ENCODE measurements around the gene RAMP3. TPM values are rescaled to one million over a fixed set of nuclear protein-coding genes. Genes with fewer than 3 reads are reported as not detected.
A peak's percentile ranks its signal among the peaks of the same experiment; 100 is the strongest.

Gene RAMP3
- total RNA-seq, 1 donor from 2014 or later, result not detected

DNA sequence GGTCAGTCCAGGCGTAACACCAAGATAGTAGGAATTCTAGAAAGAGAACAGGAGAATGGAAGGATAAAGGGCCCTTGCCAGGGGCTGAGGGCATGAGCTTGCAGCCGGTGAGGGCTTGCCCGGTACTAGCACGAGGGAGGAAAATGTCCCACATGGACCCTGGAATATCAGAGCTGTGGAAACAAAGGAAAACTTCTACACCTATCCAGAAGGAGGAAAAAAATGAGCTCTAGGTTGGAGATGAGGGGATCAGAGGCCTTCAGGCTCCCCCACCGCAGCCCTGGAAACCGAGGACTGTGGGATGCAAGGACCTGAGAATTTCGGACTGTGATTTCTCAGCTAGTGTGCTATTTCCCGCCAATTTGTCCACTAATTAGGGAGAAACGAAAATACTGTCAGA lies 22.1 kb downstream of the RAMP3 start:
- TF ChIP-seq, protein P1, sequence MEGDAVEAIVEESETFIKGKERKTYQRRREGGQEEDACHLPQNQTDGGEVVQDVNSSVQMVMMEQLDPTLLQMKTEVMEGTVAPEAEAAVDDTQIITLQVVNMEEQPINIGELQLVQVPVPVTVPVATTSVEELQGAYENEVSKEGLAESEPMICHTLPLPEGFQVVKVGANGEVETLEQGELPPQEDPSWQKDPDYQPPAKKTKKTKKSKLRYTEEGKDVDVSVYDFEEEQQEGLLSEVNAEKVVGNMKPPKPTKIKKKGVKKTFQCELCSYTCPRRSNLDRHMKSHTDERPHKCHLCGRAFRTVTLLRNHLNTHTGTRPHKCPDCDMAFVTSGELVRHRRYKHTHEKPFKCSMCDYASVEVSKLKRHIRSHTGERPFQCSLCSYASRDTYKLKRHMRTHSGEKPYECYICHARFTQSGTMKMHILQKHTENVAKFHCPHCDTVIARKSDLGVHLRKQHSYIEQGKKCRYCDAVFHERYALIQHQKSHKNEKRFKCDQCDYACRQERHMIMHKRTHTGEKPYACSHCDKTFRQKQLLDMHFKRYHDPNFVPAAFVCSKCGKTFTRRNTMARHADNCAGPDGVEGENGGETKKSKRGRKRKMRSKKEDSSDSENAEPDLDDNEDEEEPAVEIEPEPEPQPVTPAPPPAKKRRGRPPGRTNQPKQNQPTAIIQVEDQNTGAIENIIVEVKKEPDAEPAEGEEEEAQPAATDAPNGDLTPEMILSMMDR (IDR thresholded peaks at IDR 0.05), result no peak
- Mint-ChIP-seq H3K9me3 (ENCODE audit: unreplicated experiment) (no peaks in the 10 kb centered on the region), H3K27me3 (ENCODE audit: unreplicated experiment) (peaks cover 8% of the 10 kb centered on the region), H3K36me3 (ENCODE audit: unreplicated experiment) (no peaks in the 10 kb centered on the region), H3K4me1 (ENCODE audit: unreplicated experiment) (no peaks in the 10 kb centered on the region), H3K27ac (ENCODE audit: unreplicated experiment) (no peak overlapping the region), H3K4me3 (ENCODE audit: unreplicated experiment) (no peak overlapping the region)
- DNase-seq (ENCODE audit: extremely low spot score, unreplicated experiment), result no peak

DNA sequence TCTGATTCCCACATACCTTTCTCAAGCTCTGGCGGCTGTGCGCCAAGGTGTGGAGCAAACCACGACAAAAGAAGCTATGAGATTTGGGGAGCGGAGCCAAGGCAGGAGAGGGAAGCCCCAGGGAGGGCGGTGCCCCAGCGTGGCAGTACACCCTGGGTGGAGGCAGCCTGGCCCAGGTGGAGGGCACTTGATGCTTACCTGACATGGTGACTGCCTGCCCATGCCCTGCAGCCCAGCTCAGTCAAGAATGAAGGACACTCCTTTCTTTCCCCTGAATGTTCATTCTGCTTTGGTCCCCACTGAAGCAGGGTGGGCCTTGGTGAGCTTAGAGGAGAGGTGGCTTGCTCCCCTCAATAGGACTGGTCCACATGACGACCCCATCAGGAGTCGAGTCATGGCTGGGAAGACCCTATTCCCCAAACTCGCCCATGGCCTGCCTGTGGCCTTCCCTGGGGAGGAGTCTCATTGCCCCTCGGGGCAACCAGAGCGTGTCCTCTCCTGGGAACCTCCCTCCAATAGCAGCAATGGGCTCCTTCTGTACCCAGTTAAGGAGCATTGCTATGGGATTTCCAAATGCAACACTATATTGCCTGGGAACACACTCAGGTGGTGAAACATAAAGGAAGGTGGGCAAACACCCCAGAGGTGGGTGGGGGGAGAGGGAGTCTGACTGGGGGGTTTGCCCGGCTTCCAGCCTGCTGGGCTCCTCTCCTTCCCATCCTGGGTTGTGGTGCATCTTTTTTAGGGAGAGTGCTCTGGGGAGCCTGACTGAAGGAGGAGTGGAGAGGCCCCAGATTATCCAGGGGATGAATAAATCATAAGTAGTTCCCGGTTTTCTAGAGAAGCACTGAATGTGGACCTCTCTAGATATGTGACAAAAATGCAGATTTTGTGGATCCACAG lies 22.7 kb downstream of the RAMP3 start:
- Mint-ChIP-seq H3K4me3 (ENCODE audit: unreplicated experiment) (no peak overlapping the region), H3K27me3 (ENCODE audit: unreplicated experiment) (peaks cover 8% of the 10 kb centered on the region), H3K4me1 (ENCODE audit: unreplicated experiment) (no peaks in the 10 kb centered on the region), H3K27ac (ENCODE audit: unreplicated experiment) (no peak overlapping the region), H3K9me3 (ENCODE audit: unreplicated experiment) (no peaks in the 10 kb centered on the region), H3K36me3 (ENCODE audit: unreplicated experiment) (no peaks in the 10 kb centered on the region)
- TF ChIP-seq, protein P1 (IDR thresholded peaks at IDR 0.05), result no peak
- DNase-seq (ENCODE audit: extremely low spot score, unreplicated experiment), result peak; percentile 75

DNA sequence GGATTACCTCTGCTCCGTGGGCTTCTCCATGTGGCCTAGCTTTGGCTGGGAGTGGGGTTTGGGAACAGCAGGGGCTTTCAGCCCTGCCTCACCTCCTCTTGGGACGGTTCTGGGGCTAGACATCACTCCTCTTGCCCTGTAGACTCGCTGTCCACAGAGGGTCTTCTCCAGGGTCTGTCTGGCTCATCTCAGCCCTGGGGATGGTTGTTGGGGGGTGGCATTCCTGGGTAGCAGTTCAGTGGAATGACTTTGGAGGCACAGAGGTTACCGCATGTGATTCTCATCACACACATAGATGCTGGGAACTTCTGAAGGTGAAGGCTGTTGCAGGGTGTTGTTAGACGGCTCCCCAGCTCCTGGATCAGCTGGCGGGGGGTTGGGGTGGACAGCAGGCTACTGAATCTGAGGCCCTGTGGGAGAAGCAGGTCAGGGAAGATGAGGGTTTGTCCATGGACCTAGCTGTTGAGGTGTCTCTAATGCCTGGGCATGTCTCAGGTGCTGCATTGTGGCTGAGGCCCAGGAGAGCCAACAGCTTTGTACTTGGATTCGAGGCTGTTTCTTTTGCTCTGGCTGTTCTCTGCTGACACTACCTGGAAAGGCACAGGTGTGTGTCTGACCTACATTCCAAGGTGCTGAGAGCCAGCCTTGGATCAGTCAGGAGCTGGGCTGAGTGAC lies 23.8 kb downstream of the RAMP3 start:
- TF ChIP-seq, protein P1 (IDR thresholded peaks at IDR 0.05), result no peak
- no peaks in the 10 kb centered on the region for H3K4me1 Mint-ChIP-seq (ENCODE audit: unreplicated experiment)
- DNase-seq (ENCODE audit: extremely low spot score, unreplicated experiment), result peak; percentile 65
- no peaks in the 10 kb centered on the region for H3K9me3 Mint-ChIP-seq (ENCODE audit: unreplicated experiment)
- H3K27ac Mint-ChIP-seq (ENCODE audit: unreplicated experiment), result no peak overlapping the region
- no peaks in the 10 kb centered on the region for H3K36me3 Mint-ChIP-seq (ENCODE audit: unreplicated experiment)
- no peak overlapping the region for H3K4me3 Mint-ChIP-seq (ENCODE audit: unreplicated experiment)
- H3K27me3 Mint-ChIP-seq (ENCODE audit: unreplicated experiment), result peaks cover 8% of the 10 kb centered on the region

DNA sequence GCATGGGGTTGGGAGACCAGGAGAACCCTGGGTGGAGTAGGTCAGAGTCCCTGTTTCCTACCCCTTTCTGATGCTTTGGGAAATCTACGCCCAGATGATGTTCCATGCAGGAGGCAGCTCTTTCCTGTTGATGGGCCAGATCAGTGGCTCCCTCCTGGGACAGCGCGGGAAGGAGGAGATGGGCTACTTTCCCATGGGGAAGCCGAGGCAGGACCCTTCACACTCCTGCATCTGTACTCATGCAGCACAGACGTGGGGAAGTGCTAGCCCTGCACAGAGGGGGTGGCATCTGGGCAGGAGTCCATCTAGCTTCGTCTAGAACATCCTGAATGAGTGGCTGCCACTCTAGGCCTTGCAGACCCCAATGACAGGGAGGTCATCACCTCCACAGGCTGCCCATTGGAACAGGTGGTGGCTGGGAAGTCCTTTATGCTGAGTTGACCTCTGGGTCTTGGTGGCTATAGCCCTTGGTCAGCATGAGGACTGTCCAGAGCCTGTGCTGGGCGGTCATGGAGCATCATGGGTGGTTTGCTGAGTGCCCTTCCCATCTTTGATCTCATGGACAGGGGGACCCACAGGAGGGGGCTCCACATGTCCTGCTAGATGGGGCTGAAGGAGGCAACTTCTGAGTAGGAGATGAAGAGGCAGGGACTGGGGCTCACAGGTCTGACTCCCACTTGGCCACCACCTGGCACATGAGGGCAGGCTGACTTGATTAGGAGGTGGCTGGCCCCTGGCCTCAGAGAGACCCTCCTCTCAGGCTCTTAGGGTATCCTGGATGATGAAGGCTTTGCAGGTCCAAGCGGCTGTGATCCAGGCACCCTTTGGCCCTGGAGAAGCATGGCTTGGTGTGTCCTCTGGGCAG lies 24.6 kb downstream of the RAMP3 start:
- Mint-ChIP-seq H3K4me3 (ENCODE audit: unreplicated experiment) (no peak overlapping the region), H3K9me3 (ENCODE audit: unreplicated experiment) (no peaks in the 10 kb centered on the region), H3K36me3 (ENCODE audit: unreplicated experiment) (no peaks in the 10 kb centered on the region), H3K4me1 (ENCODE audit: unreplicated experiment) (no peaks in the 10 kb centered on the region), H3K27me3 (ENCODE audit: unreplicated experiment) (peaks cover 13% of the 10 kb centered on the region), H3K27ac (ENCODE audit: unreplicated experiment) (no peak overlapping the region)
- TF ChIP-seq, protein P1 (IDR thresholded peaks at IDR 0.05), result no peak
- peak; percentile 59 for DNase-seq (ENCODE audit: extremely low spot score, unreplicated experiment)
